ENCODE results near the gene CCSER1.
"Not testable (repeated sequence)": the region's sequence is repeated elsewhere in the genome, so short reads cannot be mapped to it uniquely, and the experiment has no call there.

Gene CCSER1

GRCh38 chr4:90580326-90580725 lies 453.1 kb downstream of the CCSER1 start:
- no peak for FAIRE-seq

GRCh38 chr4:90582087-90582486 lies 454.9 kb downstream of the CCSER1 start:
- no peak for FAIRE-seq

GRCh38 chr4:90584051-90584450 lies 456.9 kb downstream of the CCSER1 start:
- no peak for FAIRE-seq

- no peak for FAIRE-seq
Measured at GRCh38 chr4:90585961-90586360, 458.8 kb downstream of the CCSER1 start.

GRCh38 chr4:90586799-90587198 lies 459.6 kb downstream of the CCSER1 start:
- FAIRE-seq: no peak

- FAIRE-seq: no peak
Measured at GRCh38 chr4:90597927-90598326, 470.7 kb downstream of the CCSER1 start.

- FAIRE-seq: no peak
Measured at GRCh38 chr4:90598741-90599140, 471.5 kb downstream of the CCSER1 start.

- no peak for FAIRE-seq
Measured at GRCh38 chr4:90602726-90603125, 475.5 kb downstream of the CCSER1 start.

GRCh38 chr4:90603540-90603939 lies 476.3 kb downstream of the CCSER1 start:
- no peak for FAIRE-seq

- no peak for FAIRE-seq
Measured at GRCh38 chr4:90606781-90607180, 479.6 kb downstream of the CCSER1 start.

- FAIRE-seq: no peak
Measured at GRCh38 chr4:90614371-90614770, 487.2 kb downstream of the CCSER1 start.

- FAIRE-seq: no peak
Measured at GRCh38 chr4:90621080-90621479, 493.9 kb downstream of the CCSER1 start.

- FAIRE-seq: no peak
Measured at GRCh38 chr4:90624781-90625180, 497.6 kb downstream of the CCSER1 start.

GRCh38 chr4:90641861-90642599 lies 514.8 kb downstream of the CCSER1 start:
- no peak for FAIRE-seq

- FAIRE-seq: no peak
Measured at GRCh38 chr4:90643156-90643555, 516.0 kb downstream of the CCSER1 start.

- FAIRE-seq: no peak
Measured at GRCh38 chr4:90648311-90648710, 521.1 kb downstream of the CCSER1 start.

GRCh38 chr4:90648791-90649190 lies 521.6 kb downstream of the CCSER1 start:
- FAIRE-seq: no peak

- no peak for FAIRE-seq
Measured at GRCh38 chr4:90660672-90661071, 533.5 kb downstream of the CCSER1 start.

- FAIRE-seq: no peak
Measured at GRCh38 chr4:90670183-90670582, 543.0 kb downstream of the CCSER1 start.

GRCh38 chr4:90689739-90690138 lies 562.5 kb downstream of the CCSER1 start:
- FAIRE-seq: no peak

- no peak for FAIRE-seq
Measured at GRCh38 chr4:90695411-90695810, 568.2 kb downstream of the CCSER1 start.

- not testable (repeated sequence) for FAIRE-seq
Measured at GRCh38 chr4:90705501-90705900, 578.3 kb downstream of the CCSER1 start.

- FAIRE-seq: no peak
Measured at GRCh38 chr4:90715242-90715641, 588.0 kb downstream of the CCSER1 start.

GRCh38 chr4:90718931-90719330 lies 591.7 kb downstream of the CCSER1 start:
- no peak for FAIRE-seq

- FAIRE-seq: no peak
Measured at GRCh38 chr4:90727938-90728337, 600.7 kb downstream of the CCSER1 start.
